ENCODE measurements around the gene OGDH.
"Not testable (repeated sequence)": the region's sequence is repeated elsewhere in the genome, so short reads cannot be mapped to it uniquely, and the experiment has no call there.

The OGDH gene

DNA sequence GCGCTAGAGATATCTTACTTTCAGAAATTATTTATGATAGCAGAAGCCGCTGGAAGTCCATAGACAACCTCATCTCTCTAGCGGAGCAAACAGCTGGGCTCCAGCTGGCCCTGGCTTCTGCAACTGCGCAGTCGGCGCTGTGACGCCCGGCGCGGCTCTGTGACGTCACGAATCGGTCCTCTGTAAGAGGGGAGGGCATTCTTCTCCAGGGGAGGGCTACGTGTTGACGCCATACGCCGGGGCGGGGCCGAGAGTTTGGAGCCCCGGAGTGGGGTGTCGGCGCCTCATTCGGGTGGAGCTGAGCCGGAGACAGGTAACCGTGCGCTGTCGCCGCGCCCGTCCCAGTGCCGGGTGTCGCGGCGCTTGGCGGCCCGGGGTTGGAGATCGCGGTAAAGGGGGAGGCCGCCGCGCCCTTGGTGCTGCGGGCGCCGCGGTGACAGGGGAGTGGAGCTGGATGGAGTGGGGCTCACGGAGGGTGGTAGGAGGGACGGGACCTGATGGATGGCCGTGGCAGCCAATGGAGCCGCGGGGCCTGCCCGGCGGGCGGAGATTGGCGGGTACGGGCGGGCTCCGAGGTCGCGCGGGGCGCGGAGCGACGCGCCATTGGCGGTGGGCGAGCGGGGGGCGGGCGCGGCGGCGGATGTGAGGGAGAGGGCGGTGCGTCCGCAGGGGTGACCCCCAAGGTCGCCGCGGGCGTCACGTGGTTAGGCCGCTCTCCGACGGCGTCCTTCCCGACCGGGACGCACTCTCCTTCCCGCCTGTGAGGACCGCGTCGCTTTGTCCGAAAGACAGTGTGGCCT is at the start of gene OGDH:
Gene OGDH, plus strand, starts transcription at position 287 of the 800 bp plus-strand sequence. CDS start 17,717 bp downstream, outside the sequence.
- DNase-seq: peak; percentile 98

DNA sequence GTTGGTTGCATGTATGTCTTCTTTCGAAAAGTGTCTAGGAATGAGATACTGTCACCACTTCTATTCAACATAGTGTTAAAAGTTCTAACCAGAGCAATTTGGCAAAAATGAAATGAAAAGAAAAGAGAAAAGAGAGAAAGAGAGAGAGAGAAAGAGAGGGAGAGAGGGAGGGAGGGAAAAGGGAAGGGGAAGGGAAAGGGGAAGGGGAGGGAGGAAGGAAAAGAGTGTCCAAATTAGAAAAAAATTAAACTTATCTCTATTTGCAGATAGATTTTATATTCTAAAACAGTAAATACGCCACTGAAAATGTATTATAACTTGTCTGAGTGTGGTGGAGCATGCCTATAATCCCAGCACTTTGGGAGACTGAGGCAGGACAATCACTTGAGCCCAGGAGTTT is 48.9 kb upstream of the OGDH start:
- DNase-seq: no peak

DNA sequence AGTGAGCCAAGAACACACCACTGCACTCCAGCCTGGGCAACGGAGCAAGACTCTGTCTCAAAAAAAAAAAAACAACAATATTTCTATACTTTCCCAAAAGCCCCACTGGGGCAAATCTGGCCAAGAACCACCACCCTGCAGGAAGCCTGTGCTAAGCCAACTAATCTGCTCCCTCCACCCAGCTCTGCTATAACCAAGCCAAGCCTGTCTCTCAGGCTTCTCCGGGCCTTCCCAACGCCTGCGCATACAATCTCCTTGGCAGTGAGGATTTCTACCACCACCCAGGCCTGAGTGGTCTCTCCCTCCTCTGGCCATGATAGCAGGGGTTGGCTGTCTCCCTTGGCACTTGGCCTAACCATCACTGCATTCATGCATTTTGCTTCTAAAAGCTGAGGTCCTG is 46.9 kb upstream of the OGDH start:
- no peak for DNase-seq

- DNase-seq: no peak
These were observed 44.9 kb upstream of the OGDH start for GRCh38 chr7:44561481-44561880.

DNA sequence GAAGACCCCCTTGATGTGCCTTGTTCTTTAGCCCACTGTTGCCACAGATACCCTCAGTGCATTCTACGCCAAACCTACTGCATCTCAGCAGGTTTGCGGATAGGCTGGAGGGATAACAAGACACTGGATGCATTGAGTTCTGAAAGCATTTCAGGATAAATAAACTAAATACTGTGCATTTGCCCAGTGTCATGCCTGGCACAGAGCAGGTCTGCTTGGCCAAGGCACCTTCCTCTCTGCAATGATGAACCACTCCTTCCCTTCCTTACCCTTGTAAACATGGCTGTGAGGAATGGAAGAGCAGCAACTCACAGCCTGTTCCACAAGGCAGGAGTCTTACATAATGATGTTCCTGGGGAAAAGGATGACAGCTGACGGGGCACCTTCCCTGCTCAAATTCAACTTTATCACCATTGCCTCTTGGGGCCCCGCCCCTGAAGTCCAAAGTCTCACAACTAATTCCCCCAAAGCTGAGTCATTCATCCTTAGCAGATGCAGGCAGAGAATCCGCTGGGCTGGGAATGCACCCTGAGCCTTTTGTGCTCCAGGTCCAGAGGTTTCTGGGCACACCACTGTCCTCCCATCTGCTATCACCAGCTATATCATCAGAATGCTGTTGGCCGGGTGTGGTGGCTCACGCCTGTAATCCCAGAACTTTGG is 44.3 kb upstream of the OGDH start:
- no peak for DNase-seq

DNA sequence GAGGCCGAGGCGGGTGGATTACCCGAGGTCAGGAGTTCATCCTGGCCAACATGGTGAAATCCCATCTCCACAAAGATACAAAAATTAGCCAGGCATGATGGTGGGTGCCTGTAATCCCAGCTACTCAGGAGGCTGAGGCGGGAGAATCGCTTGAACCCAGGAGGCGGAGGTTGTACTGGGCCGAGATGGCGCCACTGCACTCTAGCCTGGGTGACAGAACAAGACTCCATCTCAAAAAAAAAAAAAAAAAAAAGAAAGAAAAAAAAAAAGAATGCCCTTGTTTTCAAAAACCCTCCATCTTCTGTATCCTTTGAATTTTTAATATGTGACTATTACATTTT is 43.8 kb upstream of the OGDH start:
- not testable (repeated sequence) for DNase-seq

DNA sequence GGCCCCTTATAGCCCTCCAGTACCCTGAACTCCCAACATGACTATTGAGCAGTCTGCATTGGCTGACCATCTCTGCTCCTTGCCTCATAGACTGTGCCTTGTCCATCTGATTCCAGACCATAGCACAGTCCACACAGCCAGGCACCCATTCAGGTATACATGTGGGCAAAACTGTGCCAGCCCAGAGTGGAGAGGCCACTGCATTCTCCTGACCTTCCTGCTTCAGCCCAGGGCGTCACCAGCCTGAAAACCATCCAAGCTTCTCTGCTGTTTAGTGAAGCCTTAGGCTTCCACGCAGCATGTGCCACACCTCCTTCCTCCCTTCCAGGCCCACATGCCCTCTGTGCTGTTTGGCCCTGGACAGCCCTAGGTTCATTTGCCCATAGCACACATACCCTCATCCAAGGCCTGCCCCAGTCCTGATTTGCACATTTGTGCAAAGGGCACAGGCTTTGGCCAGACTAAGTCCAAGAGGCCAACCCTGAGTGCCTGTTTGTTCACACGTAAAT is 43.2 kb upstream of the OGDH start:
- DNase-seq: no peak

DNA sequence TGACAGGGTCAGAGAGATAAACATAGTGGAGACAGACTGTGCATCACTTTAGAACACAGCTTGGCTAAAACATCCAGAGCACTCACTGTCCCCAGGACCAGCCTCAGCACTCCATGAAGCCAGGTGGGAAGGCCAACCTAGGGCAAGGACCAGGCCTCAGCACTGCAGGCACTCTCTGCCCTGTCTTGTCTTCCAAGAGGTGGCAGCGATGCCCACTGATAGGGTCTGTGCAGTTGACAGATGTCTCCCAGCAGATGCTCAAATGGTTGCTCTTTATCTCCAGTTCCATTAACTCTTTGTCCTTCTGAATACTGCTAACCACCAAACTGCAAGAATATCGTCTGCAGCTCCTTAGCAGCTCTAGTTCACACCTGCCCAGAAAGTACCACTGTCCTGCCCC is 41.8 kb upstream of the OGDH start:
- no peak for DNase-seq

DNA sequence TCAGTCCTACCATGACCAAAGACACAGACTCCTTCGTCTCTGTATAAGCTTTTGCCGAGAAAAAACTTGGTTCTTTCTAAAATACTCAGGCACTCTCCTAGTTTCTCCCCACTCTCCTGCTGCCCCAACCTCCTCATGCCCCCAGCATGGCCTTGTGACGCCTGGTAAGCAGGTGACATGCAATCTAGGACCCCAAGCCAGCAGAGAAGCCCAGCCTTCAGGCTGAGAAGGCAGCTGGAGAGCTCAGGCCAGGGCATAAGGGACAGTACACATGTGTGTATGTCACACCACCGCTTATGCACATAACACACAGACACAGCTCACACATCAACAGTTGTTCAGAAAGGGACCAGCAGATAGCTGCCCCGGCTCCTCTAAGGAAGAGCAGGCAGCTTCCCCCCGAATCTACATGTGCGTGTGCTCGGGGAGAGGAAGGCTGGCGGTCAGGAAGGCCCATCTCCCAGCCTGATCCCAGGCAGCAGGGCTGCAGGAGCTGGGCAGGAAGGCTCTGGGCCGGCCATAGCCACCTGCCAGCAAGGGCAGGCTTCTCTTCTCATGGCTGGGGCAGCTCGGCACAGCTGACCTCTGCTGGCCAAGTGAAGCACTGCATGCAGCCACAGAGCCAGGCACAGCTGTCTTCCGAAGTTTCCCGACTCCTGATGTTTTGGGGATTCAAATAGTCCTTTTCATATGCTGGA is 41.2 kb upstream of the OGDH start:
- DNase-seq: peak; percentile 54

GRCh38 chr7:44565795-44566559 is 40.5 kb upstream of the OGDH start:
- no peak for DNase-seq

DNA sequence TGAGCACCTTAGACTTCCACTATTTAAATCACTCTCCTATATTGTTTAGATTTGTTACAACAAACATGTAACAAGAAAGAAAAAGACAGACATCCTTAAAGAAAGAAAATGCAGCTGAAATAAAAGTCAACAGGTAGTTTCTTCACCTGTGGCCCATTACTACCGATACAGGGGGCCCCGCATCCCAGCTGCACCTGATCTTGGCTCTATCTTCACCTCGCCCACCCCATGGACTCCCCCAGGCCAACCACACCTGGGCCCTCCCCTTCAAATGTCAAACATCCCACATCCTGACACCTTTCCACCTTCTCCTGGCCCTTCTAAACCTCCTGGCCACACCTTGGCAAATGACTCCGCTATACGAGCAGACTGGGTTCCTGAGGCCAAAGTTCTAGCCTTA is 39.7 kb upstream of the OGDH start:
- no peak for DNase-seq

DNA sequence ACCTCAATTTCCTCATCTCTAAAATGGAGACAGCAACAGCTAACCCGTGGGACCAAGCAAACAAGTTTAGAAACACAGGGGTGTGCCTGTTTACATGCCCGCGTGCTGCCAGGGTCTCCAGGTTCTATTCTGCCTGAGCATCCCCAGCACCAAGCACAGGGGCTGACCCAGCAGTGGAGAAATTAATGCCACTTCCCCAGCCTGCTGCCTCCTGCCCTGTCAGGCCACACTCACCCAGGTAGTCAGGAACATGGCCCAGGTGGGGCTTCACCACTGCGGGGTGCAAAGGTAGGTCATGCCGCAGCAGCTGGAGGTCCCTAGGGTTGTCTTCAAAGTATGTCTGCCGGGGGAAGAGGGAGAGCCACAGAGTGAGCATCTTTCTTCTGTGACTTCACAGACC is 38.5 kb upstream of the OGDH start:
- no peak for DNase-seq

DNA sequence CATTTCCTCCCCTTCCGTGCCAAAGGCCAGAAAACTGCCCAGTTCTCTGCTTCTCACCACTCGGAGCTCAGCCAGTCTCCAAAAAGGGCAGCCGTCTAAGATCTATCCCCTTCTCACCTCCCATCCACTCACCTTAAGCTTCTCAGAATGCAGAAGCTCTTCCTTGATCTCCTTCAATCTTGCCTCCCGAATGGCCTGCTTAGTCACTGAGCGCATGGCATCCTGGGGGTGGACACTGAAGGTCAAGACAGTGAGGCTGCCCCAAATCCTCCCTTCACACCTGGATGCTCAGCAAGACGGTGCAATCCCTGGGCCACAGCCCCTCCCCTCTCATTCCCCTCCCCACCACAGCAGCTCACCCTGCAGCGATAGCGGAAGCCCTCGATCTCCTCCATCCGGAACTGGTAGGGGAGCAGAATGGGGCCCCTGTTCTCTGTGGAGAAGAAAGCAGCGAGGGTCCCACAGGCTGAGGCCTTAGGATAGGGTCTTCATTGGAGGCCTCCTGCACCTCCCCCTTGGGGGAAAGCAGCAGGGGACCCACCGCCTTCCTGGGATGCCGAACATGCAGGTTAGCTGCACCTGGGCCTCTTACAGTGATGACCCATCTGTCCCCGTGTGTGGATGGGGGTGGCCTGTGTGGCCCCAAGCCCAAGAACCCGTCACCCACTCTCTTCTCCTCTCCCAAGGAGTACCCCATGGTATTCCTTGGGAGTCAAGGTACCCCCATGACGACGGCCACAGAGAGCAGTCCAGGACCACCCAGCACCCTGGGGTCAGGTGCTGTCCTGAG is 37.5 kb upstream of the OGDH start:
- DNase-seq: no peak

- DNase-seq: no peak
These were observed 36.5 kb upstream of the OGDH start for GRCh38 chr7:44569959-44570358.

DNA sequence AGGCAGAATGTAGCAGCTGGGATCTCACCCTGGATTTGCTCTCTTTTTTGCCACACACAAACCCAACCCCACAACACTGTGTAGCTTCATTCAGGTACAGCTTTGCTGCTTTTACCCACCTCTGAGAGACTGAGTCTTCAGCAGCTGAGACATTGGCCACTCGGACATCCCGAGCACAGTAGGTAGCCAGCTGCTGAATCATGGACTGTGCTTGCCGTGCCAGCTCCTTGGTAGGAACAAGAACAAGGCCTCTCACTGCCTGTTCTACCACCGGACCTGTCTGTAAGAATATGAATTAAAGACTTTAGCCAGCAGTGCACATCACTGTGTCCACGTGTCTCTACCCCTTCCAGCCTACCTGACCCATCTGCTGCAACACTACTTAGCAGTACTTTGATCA is 33.7 kb upstream of the OGDH start:
- no peak for DNase-seq

GRCh38 chr7:44573464-44574286 is 32.8 kb upstream of the OGDH start, which contains the start of gene DDX56:
DDX56 (minus strand) TSS chr7:44573908; CDS start chr7:44573895, 13 bp downstream.
- peak; percentile 89 for DNase-seq

GRCh38 chr7:44574287-44574872 is 32.0 kb upstream of the OGDH start:
- DNase-seq: no peak

GRCh38 chr7:44575054-44575453 is 31.4 kb upstream of the OGDH start:
- no peak for DNase-seq

GRCh38 chr7:44576228-44576627 is 30.2 kb upstream of the OGDH start:
- no peak for DNase-seq
